AG04449 (cell line): ENCODE results near the gene CACNA1A.
"Not testable (repeated sequence)": the region's sequence is repeated elsewhere in the genome, so short reads cannot be mapped to it uniquely, and the experiment has no call there.

ENCODE experiments used
- CTCF ChIA-PET: fragments of 350-600 bp; formaldehyde crosslinking; extraction: SDS; loops from one replicate; lab custom pipeline; 2021; ENCODE audit warnings: antibody characterized with exemption; lab: Yijun Ruan, JAX
- POLR2A ChIA-PET: fragments of 400-600, 350-600 bp; formaldehyde crosslinking; extraction: SDS; loops from one replicate; lab custom pipeline; 2020; ENCODE audit warnings: antibody characterized with exemption, inconsistent platforms; lab: Yijun Ruan, JAX
- DNase-seq: peaks from one replicate; pipeline ENCODE4 v3.0.0-alpha.2; 2010; ENCODE audit warnings: low read depth, low spot score
- H3K4me3 ChIP-seq: 2 replicates; pipeline ENCODE4 v1.5.1; 2011; ENCODE audit warnings: low read depth, mild to moderate bottlenecking, control low read depth, low read length
- CTCF ChIP-seq: IDR thresholded peaks from one replicate; pipeline ENCODE4 v1.5.1; 2011; ENCODE audit warnings: mild to moderate bottlenecking, moderate library complexity, low read length, control low read depth, inconsistent platforms; ENCODE audit not compliant: insufficient read depth; ENCODE audit errors: missing control alignments

CACNA1A gene

DNA sequence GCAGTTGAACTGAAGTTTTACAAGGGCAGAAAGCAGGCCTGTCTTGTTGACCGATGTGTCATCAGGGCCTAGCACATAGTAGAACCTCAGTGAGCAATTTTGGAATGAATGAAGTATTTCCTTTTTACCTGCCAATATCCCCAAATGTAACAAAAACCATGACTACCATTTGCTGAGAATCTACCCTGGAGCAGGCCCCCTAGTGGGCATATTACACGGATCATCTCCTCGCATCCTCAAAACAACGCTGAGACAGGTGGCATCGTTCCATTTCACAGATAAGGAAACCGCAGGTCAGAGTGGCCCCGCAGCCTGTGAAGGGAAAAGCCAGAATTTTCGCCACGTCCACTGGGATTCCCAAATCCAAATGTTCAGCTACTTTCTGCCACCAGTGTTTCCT lies 77.9 kb downstream of the CACNA1A start:
- POLR2A ChIA-PET: no interaction called here
- TF ChIP-seq CTCF: peak; percentile 47
- H3K4me3 ChIP-seq: no peak overlapping the region
- CTCF ChIA-PET: interaction anchor here (0.7 to 5.5 kb wide), 17 partner anchors 10 to 161 kb away, joined by 3 to 66 read pairs (median 5); no protein-coding TSS in a partner anchor
- no peak for DNase-seq

DNA sequence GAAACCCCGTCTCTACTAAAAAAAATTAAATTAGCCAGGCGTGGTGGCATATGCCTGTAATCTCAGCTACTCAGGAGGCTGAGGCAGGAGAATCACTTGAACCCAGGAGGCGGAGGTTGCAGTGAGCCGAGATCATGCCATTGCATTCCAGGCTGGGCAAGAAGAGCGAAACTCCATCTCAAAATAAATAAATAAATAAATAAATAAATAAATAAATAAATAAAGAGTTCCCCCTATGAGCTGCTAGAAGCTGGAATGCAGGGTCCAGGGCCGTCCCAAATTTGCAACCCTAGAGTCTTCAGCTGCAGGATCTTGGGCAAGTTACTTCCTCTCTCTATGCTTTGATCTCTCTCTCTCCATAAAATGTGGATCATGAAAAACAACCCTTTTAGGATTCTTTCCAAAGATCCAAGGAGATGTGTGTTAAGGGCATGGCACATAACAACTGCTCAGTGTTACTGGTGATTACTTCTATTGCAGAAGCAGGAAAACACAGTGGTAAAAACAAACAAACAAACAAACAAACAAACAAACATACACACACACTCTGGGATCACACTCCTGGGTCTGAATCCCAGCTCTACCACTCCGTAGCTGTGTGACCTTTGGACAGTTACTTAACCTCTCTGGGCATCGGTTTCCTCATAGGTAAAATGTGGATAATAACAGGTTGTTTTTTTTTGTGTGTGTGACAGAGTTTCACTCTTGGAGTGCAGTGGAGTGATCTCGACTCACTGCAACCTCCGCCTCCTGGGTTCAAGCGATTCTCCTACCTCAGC lies 78.8 kb downstream of the CACNA1A start:
- CTCF ChIA-PET: interaction anchor here (0.7 to 5.5 kb wide), 13 partner anchors 11 to 162 kb away, joined by 3 to 66 read pairs (median 7); no protein-coding TSS in a partner anchor
- POLR2A ChIA-PET: no interaction called here
- no peak overlapping the region for H3K4me3 ChIP-seq
- TF ChIP-seq CTCF: no peak
- no peak for DNase-seq

DNA sequence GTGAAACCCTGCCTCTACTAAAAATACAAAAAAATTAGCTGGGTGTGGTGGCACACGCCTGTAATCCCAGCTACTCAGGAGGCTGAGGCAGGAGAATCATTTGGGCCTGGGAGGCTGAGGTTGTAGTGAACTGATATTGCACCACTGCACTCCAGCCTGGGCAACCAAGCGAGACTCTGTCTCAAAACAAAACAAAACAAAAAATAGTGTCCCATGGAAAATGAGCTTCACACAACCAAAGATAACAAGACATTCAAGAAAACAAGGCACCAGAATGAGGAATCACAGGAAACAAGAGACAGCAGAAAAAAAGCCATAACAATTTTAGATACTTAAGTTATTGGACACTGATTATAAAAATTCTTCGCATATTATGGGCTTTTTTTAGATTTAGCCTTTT lies 80.4 kb downstream of the CACNA1A start:
- DNase-seq, H3K4me3 ChIP-seq, POLR2A ChIA-PET: not testable (repeated sequence)
- CTCF ChIA-PET: interaction anchor here (1.2 to 1.6 kb wide), 2 partner anchors 144 to 148 kb away, joined by 3 to 4 read pairs; no protein-coding TSS in a partner anchor

- ChIA-PET CTCF (interaction anchor here (1.2 to 1.6 kb wide), 2 partner anchors 143 to 147 kb away, joined by 3 to 4 read pairs; no protein-coding TSS in a partner anchor), POLR2A (no interaction called here)
- TF ChIP-seq CTCF: no peak
- no peak for DNase-seq
- no peak overlapping the region for H3K4me3 ChIP-seq
Measured at GRCh38 chr19:13425151-13425550, 81.1 kb downstream of the CACNA1A start.

DNA sequence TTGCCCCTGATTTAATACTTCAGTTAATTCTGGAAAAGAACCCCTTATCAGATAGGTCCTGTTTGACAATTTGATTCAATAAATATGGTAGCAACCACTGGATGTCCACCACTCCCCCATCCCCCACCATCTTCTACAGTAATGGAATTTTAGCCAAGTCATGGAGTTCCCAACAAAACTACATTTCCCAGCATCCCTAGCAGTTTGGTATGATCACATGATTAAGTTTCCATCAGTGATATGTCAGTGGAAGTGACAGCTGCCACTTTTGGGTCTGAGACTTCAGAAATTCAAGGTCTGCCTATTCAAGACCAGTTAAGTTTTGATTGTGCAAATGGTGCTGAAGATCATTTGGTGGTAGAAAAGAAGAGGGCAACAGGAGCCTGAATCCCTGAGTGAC lies 85.5 kb downstream of the CACNA1A start:
- CTCF ChIA-PET: interaction anchor here (1.2 kb wide), 1 partner anchor 9 kb away, joined by 6 read pairs; no protein-coding TSS in a partner anchor
- no peak overlapping the region for H3K4me3 ChIP-seq
- DNase-seq: no peak
- TF ChIP-seq CTCF: no peak
- POLR2A ChIA-PET: no interaction called here

DNA sequence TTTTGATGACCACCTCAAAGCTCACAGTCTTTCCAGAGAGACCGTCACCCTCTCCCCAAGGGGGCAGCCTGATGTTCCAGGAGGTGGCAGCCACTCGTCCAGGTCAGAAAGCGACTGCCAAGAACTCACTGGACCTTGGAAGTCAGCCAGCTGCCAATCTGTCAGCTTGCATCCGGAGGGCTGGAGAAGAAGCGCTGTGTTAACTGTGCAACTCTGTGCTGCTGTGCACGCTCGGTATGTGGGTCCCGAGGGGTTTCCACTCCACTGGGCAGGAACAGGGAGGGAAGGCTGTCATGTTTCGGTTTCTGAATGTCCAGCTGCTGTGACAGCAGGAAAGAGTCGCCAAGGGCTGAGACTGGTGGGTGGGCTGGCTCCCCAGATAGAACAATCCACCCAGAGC lies 89.2 kb downstream of the CACNA1A start:
- POLR2A ChIA-PET: interaction anchor here (0.7 kb wide), 1 partner anchor 1928 kb away, joined by 4 read pairs; no protein-coding TSS in a partner anchor
- TF ChIP-seq CTCF: no peak
- CTCF ChIA-PET: interaction anchor here (1.0 to 4.8 kb wide), 3 partner anchors 12 to 138 kb away, joined by 3 to 22 read pairs (median 3); no protein-coding TSS in a partner anchor
- no peak overlapping the region for H3K4me3 ChIP-seq
- no peak for DNase-seq
